ENCODE results near the gene DIAPH2. TPM values are rescaled to one million over a fixed set of nuclear protein-coding genes. Genes with fewer than 3 reads are reported as not detected.

DIAPH2 gene
- total and polyA plus RNA-seq, 2 donors from 2014 or later = 2.1 to 15.0 TPM

DNA sequence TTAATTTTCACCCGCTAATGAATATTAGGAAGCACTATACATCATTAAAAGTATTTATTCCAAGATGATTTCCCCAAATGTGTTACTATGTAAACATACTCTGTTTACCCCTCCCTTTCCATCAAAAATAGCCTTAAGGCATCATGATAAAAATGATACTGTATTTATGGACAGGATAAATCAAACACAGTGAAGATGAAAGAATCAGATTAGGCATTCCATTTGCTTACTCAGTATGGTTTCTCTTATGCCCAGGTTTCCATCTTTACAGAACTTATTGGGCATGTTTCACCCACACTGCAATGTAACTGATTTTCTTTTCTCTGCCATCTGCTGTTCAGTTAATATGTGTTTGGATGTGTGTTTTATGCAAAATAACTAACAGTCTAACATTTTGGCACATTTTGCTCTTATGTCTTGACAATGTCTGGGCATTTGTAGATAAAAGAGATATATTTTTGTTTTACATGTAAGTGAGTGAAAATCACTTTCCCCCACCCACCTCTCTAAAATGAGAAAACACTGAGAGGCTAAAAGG lies 644.3 kb downstream of the DIAPH2 start:
- TF ChIP-seq, protein P1, sequence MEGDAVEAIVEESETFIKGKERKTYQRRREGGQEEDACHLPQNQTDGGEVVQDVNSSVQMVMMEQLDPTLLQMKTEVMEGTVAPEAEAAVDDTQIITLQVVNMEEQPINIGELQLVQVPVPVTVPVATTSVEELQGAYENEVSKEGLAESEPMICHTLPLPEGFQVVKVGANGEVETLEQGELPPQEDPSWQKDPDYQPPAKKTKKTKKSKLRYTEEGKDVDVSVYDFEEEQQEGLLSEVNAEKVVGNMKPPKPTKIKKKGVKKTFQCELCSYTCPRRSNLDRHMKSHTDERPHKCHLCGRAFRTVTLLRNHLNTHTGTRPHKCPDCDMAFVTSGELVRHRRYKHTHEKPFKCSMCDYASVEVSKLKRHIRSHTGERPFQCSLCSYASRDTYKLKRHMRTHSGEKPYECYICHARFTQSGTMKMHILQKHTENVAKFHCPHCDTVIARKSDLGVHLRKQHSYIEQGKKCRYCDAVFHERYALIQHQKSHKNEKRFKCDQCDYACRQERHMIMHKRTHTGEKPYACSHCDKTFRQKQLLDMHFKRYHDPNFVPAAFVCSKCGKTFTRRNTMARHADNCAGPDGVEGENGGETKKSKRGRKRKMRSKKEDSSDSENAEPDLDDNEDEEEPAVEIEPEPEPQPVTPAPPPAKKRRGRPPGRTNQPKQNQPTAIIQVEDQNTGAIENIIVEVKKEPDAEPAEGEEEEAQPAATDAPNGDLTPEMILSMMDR (IDR thresholded peaks at IDR 0.05; ENCODE audit: borderline replicate concordance, extremely low read depth, insufficient read depth) = no peak
- intact Hi-C loops (cut with DNase I) = no loop called here
- no peaks in the 10 kb centered on the region for H3K36me3 ChIP-seq (ENCODE audit: control insufficient read depth in 2 of 3, insufficient read depth in 3 of 3, low read length in 3 of 3)
- no peak overlapping the region for H3K9ac ChIP-seq (ENCODE audit: low read length in 3 of 3)
- H3K27me3 ChIP-seq (ENCODE audit: control insufficient read depth, insufficient read depth, low read length) = peaks cover 2% of the 10 kb centered on the region
- H3K27ac ChIP-seq (ENCODE audit: low read depth in 2 of 2, low read length in 2 of 2) = no peak overlapping the region
- no peaks in the 10 kb centered on the region for H3K4me1 ChIP-seq (ENCODE audit: control insufficient read depth in 2 of 3, insufficient read depth in 2 of 3, low read depth in 1 of 3, low read length in 3 of 3)
- H3K9me3 ChIP-seq (ENCODE audit: control insufficient read depth in 2 of 3, insufficient read depth in 1 of 3, low read length in 3 of 3) = no peaks in the 10 kb centered on the region
- FAIRE-seq (no peak), DNase-seq (no peak)
- no peak overlapping the region for H3K4me3 ChIP-seq (ENCODE audit: low read length in 3 of 3)

DNA sequence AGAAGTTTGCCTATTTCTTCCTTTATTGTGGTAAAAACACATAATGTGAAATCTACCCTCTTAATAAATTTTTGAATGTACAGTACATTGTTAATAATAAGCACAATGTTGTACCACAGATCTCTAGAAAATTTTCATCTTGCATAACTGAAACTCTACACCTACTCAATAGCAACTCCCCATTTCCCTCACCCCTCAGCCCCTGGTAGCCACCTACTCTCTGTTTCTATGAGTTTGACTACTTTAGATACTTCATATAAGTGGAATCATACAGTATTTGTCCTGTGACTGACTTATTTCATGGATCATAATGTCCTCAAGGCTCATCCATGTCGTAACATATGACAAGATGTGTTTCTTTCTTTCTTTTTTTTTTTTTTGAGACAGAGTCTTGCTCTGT lies 645.5 kb downstream of the DIAPH2 start:
- no peaks in the 10 kb centered on the region for H3K36me3 ChIP-seq (ENCODE audit: control insufficient read depth in 2 of 3, insufficient read depth in 3 of 3, low read length in 3 of 3)
- H3K27ac ChIP-seq (ENCODE audit: low read depth in 2 of 2, low read length in 2 of 2) = no peak overlapping the region
- H3K27me3 ChIP-seq (ENCODE audit: control insufficient read depth, insufficient read depth, low read length) = peaks cover under 1% of the 10 kb centered on the region
- TF ChIP-seq, protein P1 (IDR thresholded peaks at IDR 0.05; ENCODE audit: borderline replicate concordance, extremely low read depth, insufficient read depth) = no peak
- no peak for DNase-seq
- FAIRE-seq = no peak
- intact Hi-C loops (cut with DNase I) = no loop called here
- no peak overlapping the region for H3K4me3 ChIP-seq (ENCODE audit: low read length in 3 of 3)
- H3K9me3 ChIP-seq (ENCODE audit: control insufficient read depth in 2 of 3, insufficient read depth in 1 of 3, low read length in 3 of 3) = no peaks in the 10 kb centered on the region
- H3K9ac ChIP-seq (ENCODE audit: low read length in 3 of 3) = no peak overlapping the region
- H3K4me1 ChIP-seq (ENCODE audit: control insufficient read depth in 2 of 3, insufficient read depth in 2 of 3, low read depth in 1 of 3, low read length in 3 of 3) = no peaks in the 10 kb centered on the region

DNA sequence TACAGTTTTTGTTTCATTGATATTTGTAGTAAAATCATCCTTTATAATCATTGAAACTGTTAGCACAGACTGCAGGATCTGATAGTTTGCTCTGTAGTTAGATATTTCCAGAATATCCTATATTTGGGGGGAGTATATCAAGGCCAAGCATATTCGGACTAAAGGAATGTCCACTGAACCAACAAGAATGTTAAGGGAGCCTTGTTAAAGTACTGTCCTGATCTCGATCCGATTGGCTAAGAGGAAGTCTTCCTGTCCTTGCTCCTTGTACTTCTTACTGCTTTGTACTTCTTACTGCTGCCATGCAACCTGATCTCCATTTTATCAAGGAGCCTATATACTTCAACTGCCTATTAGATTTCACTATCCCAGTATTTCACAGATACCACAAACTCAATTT lies 648.3 kb downstream of the DIAPH2 start:
- no peak for FAIRE-seq
- Histone ChIP-seq H3K27me3 (ENCODE audit: control insufficient read depth, insufficient read depth, low read length) (no peaks in the 10 kb centered on the region), H3K4me1 (ENCODE audit: control insufficient read depth in 2 of 3, insufficient read depth in 2 of 3, low read depth in 1 of 3, low read length in 3 of 3) (no peaks in the 10 kb centered on the region), H3K27ac (ENCODE audit: low read depth in 2 of 2, low read length in 2 of 2) (no peak overlapping the region), H3K9ac (ENCODE audit: low read length in 3 of 3) (no peak overlapping the region), H3K9me3 (ENCODE audit: control insufficient read depth in 2 of 3, insufficient read depth in 1 of 3, low read length in 3 of 3) (no peaks in the 10 kb centered on the region), H3K36me3 (ENCODE audit: control insufficient read depth in 2 of 3, insufficient read depth in 3 of 3, low read length in 3 of 3) (no peaks in the 10 kb centered on the region), H3K4me3 (ENCODE audit: low read length in 3 of 3) (no peak overlapping the region)
- DNase-seq = no peak
- intact Hi-C loops (cut with DNase I) = no loop called here
- TF ChIP-seq, protein P1 (IDR thresholded peaks at IDR 0.05; ENCODE audit: borderline replicate concordance, extremely low read depth, insufficient read depth) = no peak

DNA sequence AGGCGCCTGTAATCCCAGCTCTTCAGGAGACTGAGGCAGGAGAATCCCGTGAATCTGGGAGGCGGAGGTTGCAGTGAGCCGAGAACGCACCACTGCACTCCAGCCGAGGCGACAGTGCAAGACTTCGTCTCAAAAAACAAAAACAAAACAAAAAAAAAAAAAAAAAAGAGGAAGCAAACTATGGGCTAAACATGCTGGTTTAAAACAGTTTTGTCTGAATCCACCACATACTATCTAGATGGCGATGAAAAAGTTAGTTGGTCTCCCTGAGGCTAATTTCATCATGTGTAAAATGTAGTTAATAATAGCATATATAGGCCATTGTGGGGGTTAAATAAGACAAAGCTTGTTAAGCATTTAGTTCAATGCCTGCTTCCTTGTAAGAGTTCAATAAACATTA lies 650.2 kb downstream of the DIAPH2 start:
- DNase-seq (no peak), FAIRE-seq (no peak)
- Histone ChIP-seq H3K9ac (ENCODE audit: low read length in 3 of 3) (no peak overlapping the region), H3K9me3 (ENCODE audit: control insufficient read depth in 2 of 3, insufficient read depth in 1 of 3, low read length in 3 of 3) (no peaks in the 10 kb centered on the region), H3K4me1 (ENCODE audit: control insufficient read depth in 2 of 3, insufficient read depth in 2 of 3, low read depth in 1 of 3, low read length in 3 of 3) (no peaks in the 10 kb centered on the region), H3K27ac (ENCODE audit: low read depth in 2 of 2, low read length in 2 of 2) (no peak overlapping the region), H3K36me3 (ENCODE audit: control insufficient read depth in 2 of 3, insufficient read depth in 3 of 3, low read length in 3 of 3) (no peaks in the 10 kb centered on the region), H3K27me3 (ENCODE audit: control insufficient read depth, insufficient read depth, low read length) (no peaks in the 10 kb centered on the region), H3K4me3 (ENCODE audit: low read length in 3 of 3) (no peak overlapping the region)
- TF ChIP-seq, protein P1 (IDR thresholded peaks at IDR 0.05; ENCODE audit: borderline replicate concordance, extremely low read depth, insufficient read depth) = no peak
- intact Hi-C loops (cut with DNase I) = no loop called here
